Stimulated activated CD8-positive, alpha-beta memory T cell treated with anti-CD3 and anti-CD28 coated beads, Interleukin-7, amount 100 ng/mL, for 1 hour (primary cell): ENCODE results near the gene B9D2.
"Not testable (repeated sequence)": the region's sequence is repeated elsewhere in the genome, so short reads cannot be mapped to it uniquely, and the experiment has no call there.

Source experiments
- DNase-seq, 2 donors: peaks; one replicate each; pipeline ENCODE4 v3.0.0-alpha.2; 2020; ENCODE audit warnings: low read depth in 2 of 2

B9D2 gene

DNA sequence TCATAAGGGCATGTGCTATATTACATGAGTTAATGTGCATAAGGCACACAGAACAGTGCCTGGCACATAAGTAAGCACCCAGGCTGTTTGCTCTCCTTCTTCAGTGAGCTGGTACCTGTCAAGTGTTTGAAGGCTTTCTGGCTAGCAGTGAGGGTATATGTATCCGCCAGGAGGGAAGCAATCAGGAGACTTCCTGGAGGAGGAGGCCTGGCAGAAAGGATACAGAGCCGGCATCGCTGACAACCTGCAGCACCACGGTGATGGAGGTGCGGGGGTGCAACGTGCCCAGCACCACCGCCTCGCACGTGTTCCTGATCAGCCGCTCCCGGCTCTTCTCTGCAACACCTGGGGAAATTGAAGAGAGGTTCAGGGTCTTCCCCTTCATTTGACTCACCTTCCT, 27.7 kb upstream of the B9D2 start:
- DNase-seq, result no peak

DNA sequence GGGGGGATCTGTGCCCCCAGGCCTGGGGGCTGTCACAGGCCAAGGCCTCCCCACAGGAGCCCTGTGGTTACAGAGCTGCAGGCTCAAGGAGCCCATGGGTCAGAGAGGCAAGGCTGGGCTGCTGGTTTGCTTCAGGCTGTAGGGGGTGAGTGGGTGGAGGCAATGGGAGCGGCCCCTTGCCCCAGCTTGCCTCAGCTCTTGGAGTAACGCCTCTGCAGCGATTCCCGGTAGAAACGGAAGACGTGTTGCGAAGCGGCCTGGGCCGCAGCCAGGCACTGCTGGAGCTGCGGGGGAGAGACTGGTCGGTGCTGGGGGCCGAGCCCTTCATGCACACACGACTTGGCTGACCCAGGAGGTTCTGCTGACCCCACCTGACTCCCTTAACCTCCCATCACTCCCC, 22.5 kb upstream of the B9D2 start:
- DNase-seq, result no peak

DNA sequence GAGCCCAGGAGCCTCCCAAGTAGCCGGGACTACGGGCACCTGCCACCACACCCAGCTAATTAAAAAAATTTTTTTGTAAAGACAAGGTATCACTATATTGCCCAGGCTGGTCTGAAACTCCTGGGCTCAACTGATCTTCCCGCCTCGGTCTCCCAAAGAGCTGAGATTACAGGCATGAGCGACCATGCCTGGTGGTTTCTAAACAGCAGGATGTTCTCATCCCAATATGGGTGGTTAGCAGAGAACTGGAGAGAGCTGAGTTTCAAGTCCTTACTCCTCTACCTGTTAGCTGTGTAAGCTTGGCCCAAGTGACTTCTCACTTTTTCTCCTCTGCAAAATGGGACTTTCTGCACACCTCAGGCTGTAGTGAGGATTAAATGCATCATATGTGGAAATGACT, 20.4 kb upstream of the B9D2 start:
- DNase-seq, result no peak

GRCh38 chr19:41381536-41381935, 17.6 kb upstream of the B9D2 start:
- DNase-seq, result not testable (repeated sequence)

DNA sequence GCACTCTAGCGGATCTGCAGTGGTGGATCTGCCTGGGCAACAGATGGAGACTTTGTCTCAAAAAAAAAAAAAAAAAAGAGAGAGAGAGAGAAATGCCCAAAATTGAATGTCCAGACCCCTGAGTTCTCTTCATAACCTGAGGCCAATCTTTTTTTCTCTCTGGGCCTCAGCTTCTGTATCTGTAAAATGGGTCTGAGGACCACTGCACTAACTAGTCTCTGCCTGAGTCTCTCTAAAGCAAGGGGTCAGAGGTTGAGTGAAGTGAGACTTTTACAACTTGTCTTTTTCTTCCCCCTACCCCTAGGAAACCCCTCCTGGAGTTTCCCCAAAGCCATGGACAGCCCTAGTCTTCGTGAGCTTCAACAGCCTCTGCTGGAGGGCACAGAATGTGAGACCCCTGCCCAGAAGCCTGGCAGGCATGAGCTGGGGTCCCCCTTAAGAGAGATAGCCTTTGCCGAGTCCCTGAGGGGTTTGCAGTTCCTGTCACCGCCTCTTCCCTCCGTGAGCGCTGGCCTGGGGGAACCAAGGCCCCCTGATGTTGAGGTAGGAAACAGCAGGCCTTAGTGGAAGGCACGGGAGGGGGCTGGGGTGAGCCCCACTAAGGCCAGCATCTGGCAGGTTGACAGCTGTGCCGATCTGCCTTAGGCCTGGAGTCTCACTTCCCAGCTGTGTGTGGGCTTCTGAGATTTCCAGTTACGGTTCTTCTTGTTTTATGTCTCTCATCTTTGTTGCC, 14.2 kb upstream of the B9D2 start:
- no peak for DNase-seq

DNA sequence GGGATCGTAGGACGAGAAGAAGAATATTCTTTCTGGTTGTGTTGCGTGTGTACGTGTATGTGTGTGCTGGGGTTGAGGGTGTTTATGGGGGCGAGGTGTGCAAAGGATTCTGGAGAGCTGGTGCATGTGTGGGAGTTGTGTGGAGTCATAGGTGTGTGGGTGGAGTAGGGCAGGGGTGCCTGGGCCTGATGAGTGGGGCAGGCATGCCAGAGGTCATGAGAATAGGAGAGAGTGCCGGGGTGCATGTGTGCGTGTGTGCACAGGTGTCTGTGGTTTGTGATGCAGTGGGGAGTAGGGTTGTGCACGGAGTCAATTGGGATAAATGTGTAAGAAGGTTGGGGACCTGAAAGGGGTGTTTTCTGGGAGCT, 13.0 kb upstream of the B9D2 start:
- no peak for DNase-seq

DNA sequence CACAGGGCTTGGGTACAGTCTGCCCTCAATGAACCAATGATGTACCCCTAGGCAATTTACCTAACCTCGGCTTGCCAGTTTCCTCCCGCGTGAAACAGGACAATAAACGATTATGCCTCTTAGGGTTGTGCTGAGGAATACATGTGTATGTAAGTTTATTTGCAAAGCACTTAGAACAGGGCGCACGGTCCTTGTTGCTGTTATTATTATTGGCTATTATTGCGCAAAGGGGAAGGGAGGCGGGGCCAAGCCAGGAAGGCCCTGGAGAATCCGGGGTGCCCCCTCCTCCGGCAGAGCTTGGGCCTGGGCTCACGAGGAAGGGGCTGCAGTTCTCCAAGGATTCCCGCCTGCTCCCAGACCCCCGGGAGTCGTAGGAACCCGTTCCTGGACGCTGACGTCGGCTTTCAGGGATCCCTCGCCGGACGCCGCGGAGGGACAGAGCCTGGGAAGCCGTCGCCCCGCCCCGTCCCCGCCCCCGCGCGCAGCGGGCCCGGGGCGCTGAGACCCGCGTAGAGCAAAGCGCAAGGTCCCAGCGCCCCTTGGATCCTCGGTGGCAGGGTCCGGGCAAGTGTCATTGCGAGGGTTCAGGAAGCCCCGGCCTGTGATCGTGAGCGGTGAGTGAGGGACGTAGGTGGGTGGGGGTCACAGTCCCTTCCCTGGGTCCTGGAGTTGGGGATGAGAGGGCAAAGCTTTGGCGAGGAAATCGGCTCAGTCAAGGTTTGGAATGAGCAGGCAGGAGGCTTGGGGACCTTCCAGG, 12.5 kb upstream of the B9D2 start, which contains the start of gene TMEM91:
TMEM91 (plus strand) TSS at position 293 of the 757 bp plus-strand sequence. CDS start 1,777 bp downstream, outside the sequence.
- no peak for DNase-seq

DNA sequence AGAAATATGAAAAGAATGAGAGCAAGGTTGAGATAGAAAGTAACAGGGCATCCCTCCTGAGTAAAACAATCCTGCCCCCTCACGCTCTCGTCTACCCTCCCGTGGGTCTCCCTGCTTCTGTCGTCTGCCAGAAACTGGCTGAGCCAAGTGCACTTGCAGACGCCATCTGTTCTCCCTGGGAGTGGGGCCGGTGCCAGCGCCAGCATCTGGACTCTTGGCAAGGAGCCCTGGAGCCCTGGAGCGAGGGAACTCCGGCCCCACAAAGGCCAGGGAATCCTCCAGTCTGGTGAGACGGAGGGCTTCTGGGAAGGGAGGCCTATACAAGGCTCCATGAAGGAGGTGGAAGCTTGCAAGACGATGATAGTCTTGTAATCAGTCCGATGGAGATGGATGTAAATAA, 10.0 kb upstream of the B9D2 start:
- no peak for DNase-seq

- no peak for DNase-seq
Observed at GRCh38 chr19:41372501-41372900, 8.6 kb upstream of the B9D2 start.

DNA sequence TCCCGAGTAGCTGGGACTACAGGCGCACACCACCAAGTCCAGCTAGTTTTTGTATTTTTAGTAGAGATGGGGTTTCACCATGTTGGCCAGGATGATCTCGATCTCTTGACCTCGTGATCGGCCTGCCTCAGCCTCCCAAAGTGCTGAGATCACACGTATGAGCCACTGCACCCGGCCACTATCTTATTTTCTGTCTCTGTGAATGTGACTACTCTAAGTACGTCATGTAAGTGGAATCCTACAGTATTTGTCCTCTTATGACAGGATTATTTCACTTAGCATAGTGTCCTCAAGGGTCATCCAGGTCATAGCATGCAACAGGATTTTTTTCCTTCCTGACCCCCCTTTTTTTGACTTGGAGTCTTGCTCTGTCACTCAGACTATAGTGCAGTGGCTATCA, 7.6 kb upstream of the B9D2 start:
- no peak for DNase-seq

DNA sequence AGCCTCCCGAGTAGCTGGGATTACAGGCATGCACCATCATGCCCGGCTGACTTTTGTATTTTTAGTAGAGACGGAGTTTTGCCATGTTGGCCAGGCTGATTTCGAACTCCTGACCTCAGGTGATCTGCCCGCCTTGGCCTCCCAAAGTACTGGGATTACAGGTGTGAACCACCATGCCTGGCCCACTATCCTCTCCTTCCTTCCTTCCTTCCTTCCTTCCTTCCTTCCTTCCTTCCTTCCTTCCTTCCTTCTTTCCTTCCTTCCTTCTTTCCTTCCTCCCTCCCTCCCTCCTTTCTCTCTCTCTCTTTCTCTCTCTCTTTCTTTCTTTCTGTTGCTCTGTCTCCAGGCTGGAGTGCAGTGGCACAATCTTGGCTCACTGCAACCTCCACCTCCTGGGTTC, 7.2 kb upstream of the B9D2 start:
- DNase-seq, result not testable (repeated sequence)

GRCh38 chr19:41369769-41370168, 5.8 kb upstream of the B9D2 start:
- no peak for DNase-seq

DNA sequence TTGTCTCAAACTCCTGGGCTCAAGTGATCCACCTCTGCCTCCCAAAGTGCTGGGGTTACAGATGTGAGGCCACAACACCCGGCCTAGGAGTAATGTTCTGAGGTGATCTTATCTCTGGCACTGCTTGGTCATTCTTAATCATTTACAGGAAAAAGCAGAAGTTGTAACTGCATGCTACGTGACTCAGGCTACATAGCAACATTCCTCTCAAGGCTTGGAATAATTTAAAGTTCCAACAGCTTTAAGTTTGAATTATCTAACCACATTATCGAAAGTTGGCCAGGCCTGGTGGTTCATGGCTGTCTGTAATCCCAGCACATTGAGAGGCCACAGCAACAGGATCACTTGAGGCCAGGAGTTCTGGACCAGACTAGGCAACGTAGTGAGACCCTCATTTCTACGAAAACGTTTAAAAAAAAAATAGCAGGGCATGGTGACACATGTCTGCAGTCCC, 3.9 kb upstream of the B9D2 start:
- DNase-seq, result no peak

DNA sequence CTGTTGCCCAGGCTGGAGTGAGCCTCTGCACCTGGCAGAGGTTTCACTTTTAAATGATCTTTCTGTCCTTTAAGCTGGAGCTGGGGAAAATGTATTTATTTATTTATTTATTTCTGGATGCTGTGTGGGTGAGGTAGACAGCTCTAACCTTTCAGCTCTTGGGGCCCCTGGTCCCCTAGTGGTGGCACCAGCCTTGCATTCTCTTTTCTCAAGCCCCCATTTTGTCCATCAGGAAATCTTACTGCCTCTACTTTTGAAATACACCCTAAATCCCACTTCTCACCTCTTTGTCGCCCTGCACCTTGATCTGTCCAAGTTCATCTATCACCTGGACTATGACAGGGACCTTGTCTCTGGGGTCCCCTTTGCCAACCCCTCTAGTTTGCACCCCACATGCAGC, 2.1 kb upstream of the B9D2 start:
- DNase-seq, result no peak

- no peak for DNase-seq
Observed at GRCh38 chr19:41364524-41365391, 809 bp upstream of the B9D2 start.

DNA sequence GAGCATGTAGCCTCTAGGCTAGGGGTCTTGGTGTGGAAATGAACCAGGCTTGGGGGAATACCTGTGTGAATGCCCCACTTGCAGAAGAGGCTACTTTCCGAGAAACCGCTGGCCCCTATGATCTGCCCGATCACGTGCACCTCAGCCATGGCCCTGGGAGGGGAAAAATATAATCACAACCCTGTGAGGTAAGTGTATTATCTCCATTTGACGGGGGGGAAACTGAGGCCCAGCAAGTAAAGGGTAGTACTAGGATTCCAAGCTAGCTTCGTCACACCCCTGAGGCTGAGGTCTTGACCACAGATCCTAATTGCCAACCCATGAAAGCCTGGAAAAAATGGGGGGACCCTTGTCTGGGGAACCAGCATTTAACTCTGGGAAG, 587 bp downstream of the B9D2 start:
- DNase-seq, result no peak

- DNase-seq, result no peak
Observed at GRCh38 chr19:41362143-41362847, 1.7 kb downstream of the B9D2 start.

- DNase-seq, result no peak
Observed at GRCh38 chr19:41359741-41360140, 4.2 kb downstream of the B9D2 start.

GRCh38 chr19:41357746-41358145, 6.2 kb downstream of the B9D2 start:
- DNase-seq, result no peak

GRCh38 chr19:41356984-41357739, 6.8 kb downstream of the B9D2 start:
- no peak for DNase-seq

- no peak for DNase-seq
Observed at GRCh38 chr19:41355802-41356201, 8.1 kb downstream of the B9D2 start.
